ENCODE measurements around the gene CAMK2G.
"Not testable (repeated sequence)": the region's sequence is repeated elsewhere in the genome, so short reads cannot be mapped to it uniquely, and the experiment has no call there.

The CAMK2G gene

GRCh38 chr10:73838008-73838567, 36.3 kb downstream of the CAMK2G start:
- FAIRE-seq, result no peak

DNA sequence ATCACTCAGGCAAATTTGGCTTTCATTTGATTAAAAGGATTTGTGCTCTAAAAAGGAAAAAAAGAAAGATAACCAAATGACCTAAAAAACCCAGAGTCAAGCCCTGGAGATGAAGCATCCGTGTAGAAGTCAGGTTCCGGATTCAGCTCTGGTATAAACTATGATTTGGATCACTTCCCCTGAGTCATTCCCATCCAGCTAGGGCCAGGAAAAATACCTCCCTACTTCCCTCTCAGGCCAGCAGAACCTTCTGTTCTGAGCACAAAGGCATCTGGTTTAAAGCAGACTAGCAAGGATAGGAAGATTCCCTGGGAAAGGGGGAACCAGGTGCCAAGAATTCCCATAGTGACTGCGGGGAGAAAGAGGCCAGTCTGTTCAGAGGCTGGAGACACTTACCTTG, 37.3 kb downstream of the CAMK2G start:
- FAIRE-seq, result no peak

GRCh38 chr10:73836427-73836980, 37.9 kb downstream of the CAMK2G start:
- FAIRE-seq, result no peak

- not testable (repeated sequence) for FAIRE-seq
Observed at GRCh38 chr10:73829090-73829489, 45.3 kb downstream of the CAMK2G start.

- FAIRE-seq, result no peak
Observed at GRCh38 chr10:73828161-73828560, 46.2 kb downstream of the CAMK2G start.

DNA sequence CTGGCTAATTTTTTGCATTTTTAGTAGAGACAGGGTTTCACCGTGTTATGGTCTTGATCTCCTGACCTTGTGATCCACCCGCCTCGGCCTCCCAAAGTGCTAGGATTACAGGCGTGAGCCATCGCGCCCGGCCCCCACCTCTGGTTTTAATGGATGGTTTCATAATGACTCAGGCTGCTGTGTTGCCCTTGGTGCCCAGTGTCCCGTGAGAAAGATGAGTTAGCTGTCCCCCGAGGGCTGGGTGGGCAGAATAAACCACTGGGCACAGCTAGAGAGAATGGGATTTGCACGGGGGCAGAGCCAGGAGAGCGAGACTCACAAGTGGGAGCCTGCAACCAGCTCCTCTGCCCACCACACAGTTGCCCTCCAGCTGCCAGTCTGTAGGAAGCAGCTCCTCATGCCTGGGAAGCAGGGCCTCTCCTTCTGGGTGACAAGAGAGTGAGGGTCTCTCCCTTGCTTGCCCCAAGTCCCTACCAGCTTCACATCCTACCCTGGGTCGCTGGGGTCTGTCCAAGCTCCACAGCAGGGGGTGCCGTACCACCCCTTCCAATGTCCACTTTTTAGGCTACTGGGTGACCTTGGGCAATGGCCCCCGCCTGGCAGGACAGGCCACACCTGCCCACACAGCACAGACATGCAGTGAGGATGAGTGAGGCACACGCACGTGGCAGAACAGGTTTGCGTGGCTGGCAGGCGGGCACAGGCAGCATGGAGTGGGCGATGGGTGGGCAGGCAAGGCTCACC, 46.8 kb downstream of the CAMK2G start:
- no peak for FAIRE-seq

DNA sequence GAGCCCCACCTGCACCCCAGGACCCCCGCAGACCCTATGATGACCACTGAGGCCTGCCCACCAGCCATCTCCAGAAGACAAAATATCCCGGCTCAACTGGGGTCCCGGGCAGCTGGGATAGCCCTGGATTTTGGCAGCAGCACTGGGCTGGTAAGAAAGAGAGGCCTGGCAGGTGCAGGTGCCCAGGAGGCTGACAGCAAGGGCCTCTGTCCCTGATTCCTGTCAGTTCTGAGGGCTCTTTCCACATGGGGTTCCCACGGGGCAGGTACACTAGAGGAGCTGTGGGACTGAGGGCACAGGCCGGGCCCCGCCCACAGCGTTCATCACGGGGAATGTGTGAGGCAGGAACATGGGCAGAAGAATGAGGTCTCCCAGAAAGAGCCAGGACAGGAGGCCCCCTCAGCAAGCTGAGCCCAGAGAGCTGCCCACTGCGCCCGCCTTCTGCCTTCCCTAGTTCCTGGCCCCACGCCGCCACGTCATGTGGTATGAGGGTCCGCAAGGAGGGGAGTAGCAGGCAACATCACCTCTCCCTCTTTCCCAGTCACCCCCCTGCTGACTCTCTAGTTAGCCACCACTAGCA, 50.1 kb downstream of the CAMK2G start:
- FAIRE-seq, result no peak

DNA sequence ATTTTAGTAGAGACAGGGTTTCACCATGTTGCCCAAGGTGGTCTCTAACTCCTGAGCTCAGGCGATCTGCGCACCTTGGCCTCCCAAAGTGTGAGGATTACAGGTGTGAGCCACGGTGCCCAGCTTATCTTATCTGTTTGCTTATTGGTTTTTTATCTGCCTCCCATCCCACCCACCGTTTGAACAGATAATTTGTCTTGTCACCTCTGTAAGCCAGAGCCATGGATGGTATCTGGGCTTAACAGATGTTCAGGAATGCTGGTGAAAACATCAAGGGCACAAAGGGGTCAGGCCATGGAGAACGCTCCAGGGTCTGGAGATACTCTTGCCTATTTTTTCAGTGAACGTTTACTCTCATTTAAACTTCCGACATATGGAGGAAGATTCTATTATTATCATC, 51.0 kb downstream of the CAMK2G start:
- FAIRE-seq, result no peak

- no peak for FAIRE-seq
Observed at GRCh38 chr10:73819513-73820093, 54.8 kb downstream of the CAMK2G start.

- no peak for FAIRE-seq
Observed at GRCh38 chr10:73819081-73819480, 55.3 kb downstream of the CAMK2G start.

GRCh38 chr10:73818402-73818801, 56.0 kb downstream of the CAMK2G start:
- FAIRE-seq, result no peak

- FAIRE-seq, result no peak
Observed at GRCh38 chr10:73817826-73818225, 56.5 kb downstream of the CAMK2G start.

- no peak for FAIRE-seq
Observed at GRCh38 chr10:73816917-73817729, 57.2 kb downstream of the CAMK2G start.

- no peak for FAIRE-seq
Observed at GRCh38 chr10:73815719-73816030, 58.7 kb downstream of the CAMK2G start.

DNA sequence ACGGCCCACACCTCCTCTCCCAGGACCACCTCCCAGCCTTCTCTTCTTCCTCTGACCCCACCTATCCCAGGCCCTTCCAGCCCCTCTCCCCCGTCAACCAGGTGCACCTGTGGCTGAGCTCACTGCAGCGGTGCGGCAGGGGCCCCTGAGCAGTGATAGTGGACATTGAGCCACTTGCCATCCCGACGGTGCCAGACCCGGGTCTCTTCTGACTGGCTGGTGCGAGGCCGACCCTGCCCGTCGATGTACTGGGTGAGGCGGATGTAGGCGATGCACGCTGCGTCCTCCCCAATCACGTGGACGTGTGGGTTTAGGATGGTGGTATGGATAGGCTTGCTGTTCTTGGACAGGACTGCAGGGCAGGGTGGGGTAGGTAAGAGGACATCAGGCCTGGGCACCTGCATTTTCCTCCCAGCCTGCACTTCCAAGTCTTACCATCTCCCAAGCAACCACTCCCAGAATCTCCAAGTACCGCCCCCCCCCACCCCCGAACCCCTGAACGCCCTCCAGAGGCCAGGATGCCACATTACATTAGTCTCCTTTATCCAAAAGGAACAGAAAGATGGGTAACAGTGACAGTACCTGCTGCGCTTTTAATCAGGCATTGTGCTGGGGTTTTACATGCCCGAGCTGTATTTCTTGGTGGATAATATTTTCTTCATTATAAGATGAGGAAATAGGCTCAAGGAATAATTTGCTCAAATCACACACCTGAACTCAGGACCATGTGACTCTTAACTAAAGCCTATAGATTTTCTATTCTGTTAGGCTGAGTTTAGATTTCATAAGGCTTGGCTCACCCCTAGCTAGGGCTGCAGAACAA, 59.2 kb downstream of the CAMK2G start:
- FAIRE-seq, result no peak

DNA sequence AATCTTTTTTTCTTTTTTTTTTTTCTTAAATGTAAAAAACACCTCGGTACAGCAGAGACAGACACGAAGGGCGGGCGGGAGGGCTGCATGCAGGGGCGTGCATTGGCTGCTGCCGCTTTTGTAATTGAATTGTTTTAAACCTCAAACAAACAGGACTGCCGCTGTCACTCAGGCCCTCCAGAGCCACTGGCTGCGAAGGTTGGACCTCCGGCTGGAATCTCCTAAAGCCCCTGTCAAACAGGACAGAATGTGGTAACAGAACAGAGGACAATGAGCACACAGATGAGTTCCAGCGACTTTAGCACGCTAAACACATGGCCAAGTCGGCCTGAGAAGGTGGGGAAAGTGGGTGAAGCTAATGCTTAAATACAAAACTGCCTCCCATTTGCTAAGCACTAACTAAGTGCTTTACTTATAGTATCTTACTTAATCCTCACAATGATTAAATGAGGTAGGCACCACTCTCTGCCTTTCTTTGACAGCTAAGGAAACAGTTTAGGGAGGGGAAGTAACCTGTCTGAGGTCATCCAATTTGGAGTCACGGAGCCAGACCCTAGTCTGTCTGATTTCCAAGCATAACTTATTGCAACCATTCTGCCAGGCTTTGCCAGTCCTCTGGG, 60.0 kb downstream of the CAMK2G start:
- FAIRE-seq, result no peak

GRCh38 chr10:73813333-73813732, 61.0 kb downstream of the CAMK2G start:
- no peak for FAIRE-seq

GRCh38 chr10:73812657-73813056, 61.7 kb downstream of the CAMK2G start:
- no peak for FAIRE-seq

- no peak for FAIRE-seq
Observed at GRCh38 chr10:73810735-73811465, 63.5 kb downstream of the CAMK2G start.

GRCh38 chr10:73810358-73810734, 64.0 kb downstream of the CAMK2G start:
- FAIRE-seq, result no peak

Data from TTC549 (cell line).